ENCODE results near the gene RGL4.

The RGL4 gene

GRCh38 chr22:23744001-23744400, 53.2 kb downstream of the RGL4 start:
- FAIRE-seq = no peak

- FAIRE-seq = no peak
Observed at GRCh38 chr22:23744485-23744884, 53.7 kb downstream of the RGL4 start.

DNA sequence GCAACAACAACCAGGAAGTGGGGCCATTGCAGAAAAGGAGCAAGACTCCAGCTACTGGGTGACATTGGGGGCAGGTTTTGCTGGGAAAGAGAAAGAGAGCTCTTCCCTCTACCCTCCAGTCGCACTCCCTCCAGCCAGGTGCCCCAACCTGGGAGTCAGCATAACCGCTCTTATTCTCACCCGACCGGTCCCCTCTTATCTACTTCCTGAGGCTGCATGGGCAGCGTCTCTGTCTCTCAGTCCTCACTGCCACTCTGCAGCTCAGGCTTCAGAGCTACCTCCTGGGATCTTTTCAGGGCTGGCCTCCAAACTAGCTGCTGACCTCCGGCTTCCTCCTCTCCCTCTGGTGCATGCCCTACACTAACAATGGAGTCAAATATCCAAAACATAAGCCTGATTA, 55.0 kb downstream of the RGL4 start:
- no peak for FAIRE-seq

Measured in G401.6 (cell line).